MM.1S (cell line): ENCODE measurements around the gene PTPRC.

Experiments
- DNase-seq: peaks from one replicate; pipeline ENCODE4 v3.0.0-alpha.2; 2015
- H2AFZ ChIP-seq: fragments of 300-600 bp; sonication (generic); 2 replicates; pipeline ENCODE4 v1.6.0; 2016; ENCODE audit warnings: antibody characterized with exemption, low read length
- H3F3A ChIP-seq: fragments of 300-600 bp; sonication (generic); 2 replicates; pipeline ENCODE4 v1.6.1; 2016; ENCODE audit warnings: mild to moderate bottlenecking, antibody characterized with exemption, low read length, moderate library complexity, mixed read lengths; ENCODE audit not compliant: insufficient read depth
- H3K27ac ChIP-seq: fragments of 300-600 bp; sonication (generic); 2 replicates; pipeline ENCODE4 v1.5.1; 2016; ENCODE audit warnings: mild to moderate bottlenecking, low read length
- H3K27me3 ChIP-seq: fragments of 300-600 bp; sonication (generic); replicated peaks from 2 replicates; pipeline ENCODE4 v1.6.0; 2016; ENCODE audit warnings: low read length; ENCODE audit not compliant: insufficient read depth
- H3K36me3 ChIP-seq: fragments of 300-600 bp; sonication (generic); replicated peaks from 2 replicates; pipeline ENCODE4 v1.6.1; 2016; ENCODE audit warnings: mild to moderate bottlenecking, low read length, mixed read lengths; ENCODE audit not compliant: insufficient read depth
- H3K4me1 ChIP-seq: fragments of 300-600 bp; sonication (generic); 2 replicates; pipeline ENCODE4 v1.6.1; 2016; ENCODE audit warnings: low read length, mixed read lengths
- H3K4me2 ChIP-seq: fragments of 300-600 bp; sonication (generic); 2 replicates; pipeline ENCODE4 v1.6.0; 2016; ENCODE audit warnings: low read depth, low read length
- H3K4me3 ChIP-seq: fragments of 300-600 bp; sonication (generic); 2 replicates; pipeline ENCODE4 v1.5.1; 2016; ENCODE audit warnings: low read length, mixed read lengths
- H3K79me2 ChIP-seq: fragments of 300-600 bp; sonication (generic); 2 replicates; pipeline ENCODE4 v1.6.1; 2016; ENCODE audit warnings: mixed run types, low read length, mixed read lengths
- H3K9ac ChIP-seq: fragments of 300-600 bp; sonication (generic); 2 replicates; pipeline ENCODE4 v1.6.1; 2016; ENCODE audit warnings: low read length, mixed read lengths
- H3K9me2 ChIP-seq: fragments of 300-600 bp; sonication (generic); replicated peaks from 2 replicates; pipeline ENCODE4 v1.6.1; 2016; ENCODE audit warnings: mild to moderate bottlenecking, low read length, mixed read lengths; ENCODE audit not compliant: insufficient read depth
- H3K9me3 ChIP-seq: fragments of 300-600 bp; sonication (generic); replicated peaks from 2 replicates; pipeline ENCODE4 v1.6.1; 2016; ENCODE audit warnings: mild to moderate bottlenecking, low read length, mixed read lengths; ENCODE audit not compliant: insufficient read depth
- H4K20me1 ChIP-seq: fragments of 300-600 bp; sonication (generic); 2 replicates; pipeline ENCODE4 v1.6.1; 2016; ENCODE audit warnings: mild to moderate bottlenecking, low read length, moderate library complexity, mixed read lengths; ENCODE audit not compliant: insufficient read depth
- CTCF ChIP-seq: fragments of 300-600 bp; sonication (generic); IDR thresholded peaks from 2 replicates; pipeline ENCODE4 v1.5.1; 2016; ENCODE audit warnings: antibody characterized with exemption, low read length, mixed read lengths
- EZH2 ChIP-seq: fragments of 300-600 bp; sonication (generic); optimal IDR thresholded peaks from 2 replicates; pipeline ENCODE3; 2017; ENCODE audit warnings: low read depth, mild to moderate bottlenecking, antibody characterized with exemption, low read length, mixed read lengths
- EZH2phosphoT487 ChIP-seq: fragments of 300-600 bp; sonication (generic); IDR thresholded peaks from 2 replicates; pipeline ENCODE4 v1.6.1; 2018; ENCODE audit warnings: antibody characterized with exemption, low read length

PTPRC gene

GRCh38 chr1:198606020-198606438 is 32.8 kb upstream of the PTPRC start:
- Histone ChIP-seq H3K9me3 (no peaks in the 10 kb centered on the region), H3K27me3 (no peaks in the 10 kb centered on the region), H3F3A (no peaks in the 10 kb centered on the region), H3K79me2 (no peaks in the 10 kb centered on the region), H3K27ac (no peak overlapping the region), H3K4me2 (no peak overlapping the region), H3K4me3 (no peak overlapping the region), H3K9ac (no peak overlapping the region), H3K36me3 (no peaks in the 10 kb centered on the region), H3K4me1 (peaks cover 13% of the 10 kb centered on the region), H3K9me2 (no peaks in the 10 kb centered on the region), H4K20me1 (no peaks in the 10 kb centered on the region), H2AFZ (no peak overlapping the region)
- no peak for DNase-seq
- no peak for TF ChIP-seq EZH2
- no peak for TF ChIP-seq CTCF
- no peak for TF ChIP-seq EZH2phosphoT487

- H4K20me1 ChIP-seq, result no peaks in the 10 kb centered on the region
- H3K27ac ChIP-seq, result no peak overlapping the region
- no peak overlapping the region for H3K4me3 ChIP-seq
- TF ChIP-seq EZH2 (no peak), CTCF (no peak), EZH2phosphoT487 (no peak)
- H3K36me3 ChIP-seq, result no peaks in the 10 kb centered on the region
- H3F3A ChIP-seq, result no peaks in the 10 kb centered on the region
- no peaks in the 10 kb centered on the region for H3K27me3 ChIP-seq
- H3K79me2 ChIP-seq, result no peaks in the 10 kb centered on the region
- no peak for DNase-seq
- H3K9ac ChIP-seq, result no peak overlapping the region
- H3K9me3 ChIP-seq, result no peaks in the 10 kb centered on the region
- no peak overlapping the region for H2AFZ ChIP-seq
- H3K9me2 ChIP-seq, result no peaks in the 10 kb centered on the region
- no peak overlapping the region for H3K4me2 ChIP-seq
- H3K4me1 ChIP-seq, result peaks cover 13% of the 10 kb centered on the region
Measured at GRCh38 chr1:198607714-198608113, 31.1 kb upstream of the PTPRC start.

- H2AFZ ChIP-seq, result no peak overlapping the region
- no peaks in the 10 kb centered on the region for H4K20me1 ChIP-seq
- peak overlapping the region; percentile 7 for H3K4me2 ChIP-seq
Measured at GRCh38 chr1:198610362-198610761, 28.5 kb upstream of the PTPRC start.

More at GRCh38 chr1:198610362-198610761, 28.5 kb upstream of the PTPRC start:
- no peak for DNase-seq
- no peaks in the 10 kb centered on the region for H3K9me2 ChIP-seq
- H3F3A ChIP-seq, result no peaks in the 10 kb centered on the region
- no peak overlapping the region for H3K4me3 ChIP-seq
- H3K79me2 ChIP-seq, result no peaks in the 10 kb centered on the region
- H3K4me1 ChIP-seq, result peaks cover 13% of the 10 kb centered on the region
- TF ChIP-seq EZH2 (no peak), EZH2phosphoT487 (no peak), CTCF (no peak)
- no peaks in the 10 kb centered on the region for H3K27me3 ChIP-seq
- H3K9ac ChIP-seq, result no peak overlapping the region
- H3K27ac ChIP-seq, result no peak overlapping the region
- no peaks in the 10 kb centered on the region for H3K36me3 ChIP-seq
- no peaks in the 10 kb centered on the region for H3K9me3 ChIP-seq
